ENCODE results near the gene AKAP1. TPM values are rescaled to one million over a fixed set of nuclear protein-coding genes. Genes with fewer than 3 reads are reported as not detected.
A peak's percentile ranks its signal among the peaks of the same experiment; 100 is the strongest.

Gene AKAP1
- polyA plus RNA-seq, 3 donors from 2014 or later = 3.6 to 13.3 (median 6.1) TPM

GRCh38 chr17:57104461-57105175 is 19.6 kb downstream of the AKAP1 start:
- Mint-ChIP-seq H3K4me1 (no peaks in the 10 kb centered on the region), H3K9me3 (no peaks in the 10 kb centered on the region), H3K4me3 (no peak overlapping the region), H3K36me3 (peaks cover 0 to 4% (median 3%) of the 10 kb centered on the region in 3 donors), H3K27ac (no peak overlapping the region), H3K27me3 (ENCODE audit: low read depth in 3 of 3) (peaks cover 0 to 2% (median 1%) of the 10 kb centered on the region in 3 donors)
- DNase-seq = no peak

GRCh38 chr17:57105591-57105990 is 20.5 kb downstream of the AKAP1 start:
- Mint-ChIP-seq H3K27ac (no peak overlapping the region), H3K27me3 (ENCODE audit: low read depth in 3 of 3) (peaks cover 0 to 2% (median 1%) of the 10 kb centered on the region in 3 donors), H3K36me3 (peaks cover 0 to 4% (median 3%) of the 10 kb centered on the region in 3 donors), H3K4me3 (no peak overlapping the region), H3K9me3 (no peaks in the 10 kb centered on the region), H3K4me1 (no peaks in the 10 kb centered on the region)
- DNase-seq = no peak

GRCh38 chr17:57106107-57106835 is 21.2 kb downstream of the AKAP1 start:
- peaks cover 0 to 2% (median 0%) of the 10 kb centered on the region in 3 donors for H3K27me3 Mint-ChIP-seq (ENCODE audit: low read depth in 3 of 3)
- H3K27ac Mint-ChIP-seq = no peak overlapping the region
- no peak for DNase-seq
- peaks cover 0 to 4% (median 3%) of the 10 kb centered on the region in 3 donors for H3K36me3 Mint-ChIP-seq
- no peak overlapping the region for H3K4me3 Mint-ChIP-seq
- no peaks in the 10 kb centered on the region for H3K4me1 Mint-ChIP-seq
- H3K9me3 Mint-ChIP-seq = no peaks in the 10 kb centered on the region

GRCh38 chr17:57106836-57107497 is 21.9 kb downstream of the AKAP1 start:
- H3K9me3 Mint-ChIP-seq = no peaks in the 10 kb centered on the region
- peaks cover 3 to 4% (median 4%) of the 10 kb centered on the region in 3 donors for H3K36me3 Mint-ChIP-seq
- no peaks in the 10 kb centered on the region for H3K4me1 Mint-ChIP-seq
- DNase-seq = no peak
- H3K27ac Mint-ChIP-seq = no peak overlapping the region
- H3K27me3 Mint-ChIP-seq (ENCODE audit: low read depth in 3 of 3) = peaks cover 0 to 2% (median 0%) of the 10 kb centered on the region in 3 donors
- H3K4me3 Mint-ChIP-seq = no peak overlapping the region

- no peaks in the 10 kb centered on the region for H3K4me1 Mint-ChIP-seq
- H3K4me3 Mint-ChIP-seq = no peak overlapping the region
- H3K27ac Mint-ChIP-seq = no peak overlapping the region
- no peak for DNase-seq
- peaks cover 3 to 10% (median 4%) of the 10 kb centered on the region in 3 donors for H3K36me3 Mint-ChIP-seq
- H3K27me3 Mint-ChIP-seq (ENCODE audit: low read depth in 3 of 3) = no peaks in the 10 kb centered on the region
- no peaks in the 10 kb centered on the region for H3K9me3 Mint-ChIP-seq
Measured at GRCh38 chr17:57107498-57108101, 22.6 kb downstream of the AKAP1 start.

GRCh38 chr17:57108671-57109392 is 23.8 kb downstream of the AKAP1 start:
- H3K27me3 Mint-ChIP-seq (ENCODE audit: low read depth in 3 of 3) = no peaks in the 10 kb centered on the region

GRCh38 chr17:57109393-57110151 is 24.5 kb downstream of the AKAP1 start:
- DNase-seq = no peak
- no peaks in the 10 kb centered on the region for H3K4me1 Mint-ChIP-seq
- no peak overlapping the region for H3K4me3 Mint-ChIP-seq
- H3K36me3 Mint-ChIP-seq = peaks cover 3 to 10% (median 4%) of the 10 kb centered on the region in 3 donors
- H3K9me3 Mint-ChIP-seq = no peaks in the 10 kb centered on the region
- H3K27me3 Mint-ChIP-seq (ENCODE audit: low read depth in 3 of 3) = no peaks in the 10 kb centered on the region
- no peak overlapping the region for H3K27ac Mint-ChIP-seq

More at GRCh38 chr17:57108671-57109392, 23.8 kb downstream of the AKAP1 start:
- Mint-ChIP-seq H3K9me3 (no peaks in the 10 kb centered on the region), H3K4me3 (no peak overlapping the region), H3K4me1 (no peaks in the 10 kb centered on the region), H3K36me3 (peaks cover 3 to 10% (median 4%) of the 10 kb centered on the region in 3 donors), H3K27ac (no peak overlapping the region)
- DNase-seq = no peak

- Mint-ChIP-seq H3K4me3 (no peak overlapping the region), H3K9me3 (no peaks in the 10 kb centered on the region), H3K4me1 (no peaks in the 10 kb centered on the region), H3K27me3 (ENCODE audit: low read depth in 3 of 3) (no peaks in the 10 kb centered on the region), H3K27ac (no peak overlapping the region), H3K36me3 (peaks cover 0 to 10% (median 4%) of the 10 kb centered on the region in 3 donors)
- DNase-seq = no peak
Measured at GRCh38 chr17:57110152-57110542, 25.1 kb downstream of the AKAP1 start.

- no peak overlapping the region for H3K4me3 Mint-ChIP-seq
- no peak for DNase-seq
- H3K36me3 Mint-ChIP-seq = peaks cover 0 to 10% (median 4%) of the 10 kb centered on the region in 3 donors
- H3K4me1 Mint-ChIP-seq = no peaks in the 10 kb centered on the region
- no peaks in the 10 kb centered on the region for H3K9me3 Mint-ChIP-seq
- H3K27ac Mint-ChIP-seq = peak overlapping the region in 1 of 6 donors; percentile 19
- H3K27me3 Mint-ChIP-seq (ENCODE audit: low read depth in 3 of 3) = no peaks in the 10 kb centered on the region
Measured at GRCh38 chr17:57110579-57111325, 25.7 kb downstream of the AKAP1 start.

GRCh38 chr17:57111386-57111785 is 26.3 kb downstream of the AKAP1 start:
- Mint-ChIP-seq H3K4me3 (no peak overlapping the region), H3K9me3 (no peaks in the 10 kb centered on the region), H3K27ac (no peak overlapping the region), H3K36me3 (peaks cover 0 to 10% (median under 1%) of the 10 kb centered on the region in 3 donors), H3K4me1 (no peaks in the 10 kb centered on the region), H3K27me3 (ENCODE audit: low read depth in 3 of 3) (no peaks in the 10 kb centered on the region)
- DNase-seq = no peak

GRCh38 chr17:57113011-57113410 is 28.0 kb downstream of the AKAP1 start:
- H3K9me3 Mint-ChIP-seq = no peaks in the 10 kb centered on the region
- no peaks in the 10 kb centered on the region for H3K27me3 Mint-ChIP-seq (ENCODE audit: low read depth in 3 of 3)
- H3K4me1 Mint-ChIP-seq = no peaks in the 10 kb centered on the region
- DNase-seq = no peak
- H3K4me3 Mint-ChIP-seq = no peak overlapping the region
- no peak overlapping the region for H3K27ac Mint-ChIP-seq
- H3K36me3 Mint-ChIP-seq = peaks cover 1 to 13% (median 5%) of the 10 kb centered on the region in 3 donors

- Mint-ChIP-seq H3K9me3 (no peaks in the 10 kb centered on the region), H3K4me3 (no peak overlapping the region), H3K27me3 (ENCODE audit: low read depth in 3 of 3) (no peaks in the 10 kb centered on the region), H3K4me1 (no peaks in the 10 kb centered on the region), H3K27ac (no peak overlapping the region), H3K36me3 (peaks cover 4 to 20% (median 7%) of the 10 kb centered on the region in 3 donors)
- no peak for DNase-seq
Measured at GRCh38 chr17:57113656-57114055, 28.6 kb downstream of the AKAP1 start.
